K562 (cell line): ENCODE measurements around the gene LRRC8C. TPM values are rescaled to one million over a fixed set of nuclear protein-coding genes. Genes with fewer than 3 reads are reported as not detected.

Experiments
- ETS1 ChIP-seq: conservative IDR thresholded peaks from 2 replicates; pipeline ENCODE4 v1.6.1; 2011; ENCODE audit warnings: low read depth, mild to moderate bottlenecking, low read length; ENCODE audit not compliant: control insufficient read depth
- IFI16 ChIP-seq: fragments of 250-450 bp; sonication (Bioruptor Pico); IDR thresholded peaks from 2 replicates; pipeline ENCODE4 v2.1.2; 2022; ENCODE audit warnings: mild to moderate bottlenecking, inconsistent platforms
- MYBL2 ChIP-seq, 2 experiments: fragments of 450-650 bp in 1 of 2; sonication (generic) in 1 of 2; formaldehyde crosslinking in 1 of 2; IDR thresholded peaks; 2 replicates each; pipeline versions ENCODE4 v1.6.1 to v1.8.1; 2017 to 2022; ENCODE audit warnings: borderline replicate concordance in 1 of 2, inconsistent platforms in 1 of 2, low read depth in 1 of 2, mild to moderate bottlenecking in 1 of 2, missing genetic modification reagents in 1 of 2, moderate library complexity in 1 of 2
- POLR2A ChIP-seq: fragments of 450-650 bp; conservative IDR thresholded peaks from 2 replicates; pipeline ENCODE4 v1.6.1; 2016
- THAP12 ChIP-seq: fragments of 250-450 bp; sonication (Bioruptor Pico); IDR thresholded peaks from 2 replicates; pipeline ENCODE4 v1.9.0; 2021; ENCODE audit warnings: mild to moderate bottlenecking, inconsistent platforms
- ZBTB5 ChIP-seq: fragments of 450-650 bp; IDR thresholded peaks from 2 replicates; pipeline ENCODE4 v1.6.1; 2017; ENCODE audit warnings: antibody characterized with exemption
- ZNF431 ChIP-seq: sonication (generic); formaldehyde crosslinking; IDR thresholded peaks from 2 replicates; pipeline ENCODE4 v1.8.0; 2022; ENCODE audit warnings: mild to moderate bottlenecking, missing genetic modification reagents
- ZNF764 ChIP-seq: fragments of 250-450 bp; sonication (Bioruptor Pico); IDR thresholded peaks from 2 replicates; pipeline ENCODE4 v1.4.0; 2020; ENCODE audit warnings: low read depth, mild to moderate bottlenecking, moderate library complexity
- polyA plus RNA-seq, 8 experiments: library from polyadenylated mRNA; depleted of rRNA in 4 of 8; stranded (reverse) in 5 of 8; unstranded in 3 of 8; fragments of >200 nt; fragmentation: Nextera tagmentation in 2 of 8; fragmentation: Illumina TruSeq in 1 of 8; extraction: Ambion mirVana in 2 of 8; extraction: Trizol in 1 of 8; gene quantifications; 2 replicates each; pipeline versions ENCODE4 v1.2.1 to v1.2.3, GENCODE V29; 2011 to 2014; ENCODE audit warnings: inconsistent platforms in 1 of 8, missing spikeins in 1 of 8
- total RNA-seq, 7 experiments: library from RNA; depleted of rRNA in 6 of 7; stranded (reverse); fragments of >200 nt in 6 of 7; fragmentation: Illumina TruSeq in 2 of 7; extraction: Trizol in 2 of 7; gene quantifications; 2 replicates each; pipeline versions ENCODE4 v1.2.1 to v1.2.3, GENCODE V29; 2011 to 2021; ENCODE audit warnings: low replicate concordance in 1 of 7

LRRC8C gene
- total and polyA plus RNA-seq, 9 of the 15 experiments (the other 6 are each of a cell fraction or from before 2014, with no cell fraction given) = 1.00 to 12.5 (median 4.5) TPM

- TF ChIP-seq ETS1 = no peak
- TF ChIP-seq THAP12 (CRISPR knock-in tag) = no peak
- TF ChIP-seq ZNF764 (CRISPR knock-in tag) = no peak
- no peak for TF ChIP-seq ZBTB5
- TF ChIP-seq ZNF431 (CRISPR knock-in tag) = no peak
- TF ChIP-seq MYBL2 (IDR thresholded peaks at IDR 0.05; ENCODE audit: low read depth) = no peak
- no peak for TF ChIP-seq MYBL2 (CRISPR knock-in tag; IDR thresholded peaks at IDR 0.05; ENCODE audit: borderline replicate concordance)
- TF ChIP-seq IFI16 (CRISPR knock-in tag) = no peak
- no peak for TF ChIP-seq POLR2A
Observed at GRCh38 chr1:89666640-89667039, 33.7 kb downstream of the LRRC8C start (continued).
